ENCODE measurements around the gene BLM. TPM values are rescaled to one million over a fixed set of nuclear protein-coding genes. Genes with fewer than 3 reads are reported as not detected.

BLM gene
- total RNA-seq, 2 donors from 2014 or later = 29.6 to 34.9 TPM

DNA sequence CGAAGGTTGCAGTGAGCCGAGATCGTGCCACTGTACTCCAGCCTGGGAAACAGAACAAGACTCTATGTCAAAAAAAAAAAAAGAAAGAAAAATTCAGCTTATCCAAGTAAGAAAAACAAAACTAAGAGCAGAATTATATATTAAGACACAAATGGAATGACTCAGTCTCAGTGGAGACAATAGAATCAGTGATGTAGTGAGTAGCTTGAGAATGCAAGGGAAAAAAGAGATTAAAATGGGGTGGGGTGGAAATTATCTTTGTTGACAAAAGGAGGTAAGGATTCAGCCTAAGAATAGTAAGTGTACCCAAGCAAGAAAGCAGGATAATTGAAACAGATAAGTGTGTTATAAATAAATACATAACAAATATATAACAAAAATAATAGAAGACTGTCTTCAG lies 70.7 kb downstream of the BLM start:
- Histone ChIP-seq H3K27ac (ENCODE audit: low read depth, low read length) (no peak overlapping the region), H3K9ac (ENCODE audit: extremely low read depth, low read length, poor library complexity, severe bottlenecking) (peak overlapping the region; percentile 25), H3K27me3 (ENCODE audit: control insufficient read depth, insufficient read depth, low read length, poor library complexity, severe bottlenecking) (no peaks in the 10 kb centered on the region), H3K9me3 (ENCODE audit: control insufficient read depth, low read length) (no peaks in the 10 kb centered on the region), H3K4me3 (ENCODE audit: low read length) (no peak overlapping the region), H3K36me3 (ENCODE audit: control insufficient read depth, insufficient read depth, low read length) (peaks cover 37% of the 10 kb centered on the region), H3K4me1 (ENCODE audit: control insufficient read depth, insufficient read depth, low read length) (peaks cover 4% of the 10 kb centered on the region)
- H3K27me3 Mint-ChIP-seq (ENCODE audit: insufficient read depth) = no peaks in the 10 kb centered on the region
- no peak overlapping the region for H3K27ac Mint-ChIP-seq
- DNase-seq = no peak
- WGBS, 2 experiments (ENCODE audit: insufficient coverage in 1 of 2, insufficient read length in 1 of 2) = 100% methylated on average over 2 of the region's 3 CpGs; no CpG with 5 or more reads in 1 of the 2 experiments
- no peaks in the 10 kb centered on the region for H3K9me3 Mint-ChIP-seq
- peaks cover 2% of the 10 kb centered on the region for H3K4me1 Mint-ChIP-seq
- TF ChIP-seq, protein P1, sequence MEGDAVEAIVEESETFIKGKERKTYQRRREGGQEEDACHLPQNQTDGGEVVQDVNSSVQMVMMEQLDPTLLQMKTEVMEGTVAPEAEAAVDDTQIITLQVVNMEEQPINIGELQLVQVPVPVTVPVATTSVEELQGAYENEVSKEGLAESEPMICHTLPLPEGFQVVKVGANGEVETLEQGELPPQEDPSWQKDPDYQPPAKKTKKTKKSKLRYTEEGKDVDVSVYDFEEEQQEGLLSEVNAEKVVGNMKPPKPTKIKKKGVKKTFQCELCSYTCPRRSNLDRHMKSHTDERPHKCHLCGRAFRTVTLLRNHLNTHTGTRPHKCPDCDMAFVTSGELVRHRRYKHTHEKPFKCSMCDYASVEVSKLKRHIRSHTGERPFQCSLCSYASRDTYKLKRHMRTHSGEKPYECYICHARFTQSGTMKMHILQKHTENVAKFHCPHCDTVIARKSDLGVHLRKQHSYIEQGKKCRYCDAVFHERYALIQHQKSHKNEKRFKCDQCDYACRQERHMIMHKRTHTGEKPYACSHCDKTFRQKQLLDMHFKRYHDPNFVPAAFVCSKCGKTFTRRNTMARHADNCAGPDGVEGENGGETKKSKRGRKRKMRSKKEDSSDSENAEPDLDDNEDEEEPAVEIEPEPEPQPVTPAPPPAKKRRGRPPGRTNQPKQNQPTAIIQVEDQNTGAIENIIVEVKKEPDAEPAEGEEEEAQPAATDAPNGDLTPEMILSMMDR (conservative IDR thresholded peaks at IDR 0.05) = no peak
- H3K4me3 Mint-ChIP-seq = no peak overlapping the region
- peaks cover 35% of the 10 kb centered on the region for H3K36me3 Mint-ChIP-seq (ENCODE audit: low read depth)

DNA sequence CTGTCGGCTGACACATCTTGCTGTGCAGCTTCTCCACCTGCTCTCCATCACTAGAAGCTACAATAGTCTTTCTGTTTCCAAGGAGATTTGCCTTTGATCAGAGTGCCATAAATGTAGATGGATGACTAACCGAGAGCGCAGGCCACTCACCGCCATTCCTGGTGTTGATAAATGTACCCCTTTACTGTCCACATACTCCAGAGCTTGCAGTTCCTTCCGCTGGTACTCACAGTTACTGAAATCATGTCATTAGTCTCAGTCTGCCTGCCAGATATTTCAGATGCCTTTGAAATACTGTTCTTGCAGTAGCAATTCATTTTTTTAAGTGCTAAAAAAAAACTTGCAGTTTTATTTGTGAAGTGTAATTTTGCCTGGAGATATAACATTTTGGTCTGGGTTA lies 72.3 kb downstream of the BLM start:
- Histone ChIP-seq H3K9ac (ENCODE audit: extremely low read depth, low read length, poor library complexity, severe bottlenecking) (no peak overlapping the region), H3K4me3 (ENCODE audit: low read length) (no peak overlapping the region), H3K4me1 (ENCODE audit: control insufficient read depth, insufficient read depth, low read length) (peaks cover 4% of the 10 kb centered on the region), H3K27me3 (ENCODE audit: control insufficient read depth, insufficient read depth, low read length, poor library complexity, severe bottlenecking) (no peaks in the 10 kb centered on the region), H3K36me3 (ENCODE audit: control insufficient read depth, insufficient read depth, low read length) (peaks cover 44% of the 10 kb centered on the region), H3K9me3 (ENCODE audit: control insufficient read depth, low read length) (no peaks in the 10 kb centered on the region), H3K27ac (ENCODE audit: low read depth, low read length) (no peak overlapping the region)
- no peak overlapping the region for H3K27ac Mint-ChIP-seq
- 96 to 98% methylated on average over 4 to 5 of the region's 5 CpGs for WGBS, 2 experiments (ENCODE audit: insufficient coverage in 1 of 2, insufficient read length in 1 of 2)
- H3K4me3 Mint-ChIP-seq = no peak overlapping the region
- no peaks in the 10 kb centered on the region for H3K27me3 Mint-ChIP-seq (ENCODE audit: insufficient read depth)
- peaks cover 43% of the 10 kb centered on the region for H3K36me3 Mint-ChIP-seq (ENCODE audit: low read depth)
- no peak for DNase-seq
- TF ChIP-seq, protein P1 (conservative IDR thresholded peaks at IDR 0.05) = no peak
- peaks cover 2% of the 10 kb centered on the region for H3K4me1 Mint-ChIP-seq
- H3K9me3 Mint-ChIP-seq = no peaks in the 10 kb centered on the region

- DNase-seq = no peak
- WGBS, 2 experiments (ENCODE audit: insufficient coverage in 1 of 2, insufficient read length in 1 of 2) = 80 to 90% methylated on average over 2 to 3 of the region's 3 CpGs
- Histone ChIP-seq H3K9ac (ENCODE audit: extremely low read depth, low read length, poor library complexity, severe bottlenecking) (no peak overlapping the region), H3K36me3 (ENCODE audit: control insufficient read depth, insufficient read depth, low read length) (peaks cover 47% of the 10 kb centered on the region), H3K4me1 (ENCODE audit: control insufficient read depth, insufficient read depth, low read length) (peaks cover 4% of the 10 kb centered on the region), H3K9me3 (ENCODE audit: control insufficient read depth, low read length) (no peaks in the 10 kb centered on the region), H3K27me3 (ENCODE audit: control insufficient read depth, insufficient read depth, low read length, poor library complexity, severe bottlenecking) (no peaks in the 10 kb centered on the region), H3K4me3 (ENCODE audit: low read length) (no peak overlapping the region), H3K27ac (ENCODE audit: low read depth, low read length) (no peak overlapping the region)
- no peaks in the 10 kb centered on the region for H3K27me3 Mint-ChIP-seq (ENCODE audit: insufficient read depth)
- peaks cover 2% of the 10 kb centered on the region for H3K4me1 Mint-ChIP-seq
- H3K4me3 Mint-ChIP-seq = no peak overlapping the region
- TF ChIP-seq, protein P1 (conservative IDR thresholded peaks at IDR 0.05) = no peak
- peaks cover 46% of the 10 kb centered on the region for H3K36me3 Mint-ChIP-seq (ENCODE audit: low read depth)
- H3K9me3 Mint-ChIP-seq = no peaks in the 10 kb centered on the region
- no peak overlapping the region for H3K27ac Mint-ChIP-seq
These were observed 72.9 kb downstream of the BLM start for GRCh38 chr15:90790057-90790456.

Measured in endodermal cell (in vitro differentiated cells).